ENCODE measurements around the gene ST7L. TPM values are rescaled to one million over a fixed set of nuclear protein-coding genes. Genes with fewer than 3 reads are reported as not detected.

The ST7L gene
- 20.2 and 21.9 TPM in 2 replicates for total RNA-seq

GRCh38 chr1:112618721-112619517, at the start of gene ST7L:
Gene ST7L (minus strand): TSS chr1:112619141. CDS start chr1:112619113, 28 bp downstream.

GRCh38 chr1:112619518-112620376, 806 bp upstream of the ST7L start, which contains the start of gene CAPZA1:
Gene CAPZA1 (plus strand): TSS chr1:112619832. CDS start chr1:112619845, 13 bp downstream.

GRCh38 chr1:112508278-112509004, 110.5 kb downstream of the ST7L start, which contains the start of gene WNT2B:
Gene WNT2B (plus strand): TSS chr1:112508965. CDS start chr1:112509263, 298 bp downstream.

Small RNA genes lying within 50 kb of the gene (small RNA-seq; reads per million reads assigned to genes)
- not detected for gene RNU7-70P

Other genes starting within 250 kb of the ST7L start
- gene CTTNBP2NL, start 222.9 kb downstream of the ST7L start, total RNA-seq = 46.6 and 50.6 TPM in 2 replicates
- 2.3 and 2.9 TPM in 2 replicates for gene WNT2B, start 110.2 kb downstream of the ST7L start, total RNA-seq
- 188 and 244 TPM in 2 replicates for gene CAPZA1, start 691 bp upstream of the ST7L start, total RNA-seq
- gene MOV10, start 55.5 kb upstream of the ST7L start, total RNA-seq = 62.7 and 65.2 TPM in 2 replicates
- 827 and 965 TPM in 2 replicates for gene RHOC, start 88.0 kb upstream of the ST7L start, total RNA-seq
- 0.98 and 1.1 TPM in 2 replicates for gene PPM1J, start 96.2 kb upstream of the ST7L start, total RNA-seq